Osteoblast (primary cell): ENCODE measurements around the gene CAPN12. TPM values are rescaled to one million over a fixed set of nuclear protein-coding genes. Genes with fewer than 3 reads are reported as not detected.

ENCODE experiments used
- DNase-seq: peaks from one replicate; pipeline ENCODE4 v3.0.0; 2011; ENCODE audit warnings: low spot score, mixed read lengths; ENCODE audit not compliant: insufficient read length; ENCODE audit errors: missing footprints
- H2AFZ ChIP-seq: 2 replicates; pipeline ENCODE4 v1.6.0; 2011; ENCODE audit warnings: mild to moderate bottlenecking, low read length
- H3K27ac ChIP-seq: 2 replicates; pipeline ENCODE4 v1.5.1; 2011; ENCODE audit warnings: mild to moderate bottlenecking, low read depth, low read length, moderate library complexity
- H3K27me3 ChIP-seq: 2 replicates; pipeline ENCODE4 v1.6.0; 2012; ENCODE audit warnings: mild to moderate bottlenecking, control low read depth, inconsistent platforms, low read length, moderate library complexity; ENCODE audit not compliant: insufficient read depth
- H3K36me3 ChIP-seq: 2 replicates; pipeline ENCODE4 v1.5.1; 2011; ENCODE audit warnings: mild to moderate bottlenecking, low read length, control low read depth, moderate library complexity; ENCODE audit not compliant: insufficient read depth
- H3K4me1 ChIP-seq: 2 replicates; pipeline ENCODE4 v1.5.1; 2011; ENCODE audit warnings: mild to moderate bottlenecking, low read length, control low read depth, moderate library complexity; ENCODE audit not compliant: insufficient read depth
- H3K4me2 ChIP-seq: 2 replicates; pipeline ENCODE4 v1.6.0; 2011; ENCODE audit warnings: mild to moderate bottlenecking, low read length; ENCODE audit not compliant: insufficient read depth
- H3K4me3 ChIP-seq: fragments of 200-600 bp; sonication (generic); 3 replicates; pipeline ENCODE4 v1.5.1; 2012; ENCODE audit warnings: mild to moderate bottlenecking, low read length, inconsistent platforms; ENCODE audit not compliant: insufficient read depth
- H3K79me2 ChIP-seq: 2 replicates; pipeline ENCODE4 v1.6.0; 2012; ENCODE audit warnings: mild to moderate bottlenecking, low read length, control low read depth, inconsistent platforms; ENCODE audit not compliant: insufficient read depth
- H3K9me3 ChIP-seq: 2 replicates; pipeline ENCODE4 v1.5.1; 2011; ENCODE audit warnings: low read depth, low read length, control low read depth
- H4K20me1 ChIP-seq: 2 replicates; pipeline ENCODE4 v1.6.0; 2012; ENCODE audit warnings: mild to moderate bottlenecking, low read length, control low read depth; ENCODE audit not compliant: insufficient read depth
- total RNA-seq: library from RNA; depleted of rRNA; stranded (reverse); fragments of >200 nt; gene quantifications from 2 replicates; pipeline ENCODE4 v1.2.3, GENCODE V29; 2012
- TF ChIP-seq, protein P1 (sequence below): IDR thresholded peaks from 2 replicates; pipeline ENCODE4 v1.5.1; 2011; ENCODE audit warnings: mild to moderate bottlenecking, low read depth, low read length, moderate library complexity; ENCODE audit errors: extremely low read depth

Gene CAPN12
- total RNA-seq, 1 donor = not detected

DNA sequence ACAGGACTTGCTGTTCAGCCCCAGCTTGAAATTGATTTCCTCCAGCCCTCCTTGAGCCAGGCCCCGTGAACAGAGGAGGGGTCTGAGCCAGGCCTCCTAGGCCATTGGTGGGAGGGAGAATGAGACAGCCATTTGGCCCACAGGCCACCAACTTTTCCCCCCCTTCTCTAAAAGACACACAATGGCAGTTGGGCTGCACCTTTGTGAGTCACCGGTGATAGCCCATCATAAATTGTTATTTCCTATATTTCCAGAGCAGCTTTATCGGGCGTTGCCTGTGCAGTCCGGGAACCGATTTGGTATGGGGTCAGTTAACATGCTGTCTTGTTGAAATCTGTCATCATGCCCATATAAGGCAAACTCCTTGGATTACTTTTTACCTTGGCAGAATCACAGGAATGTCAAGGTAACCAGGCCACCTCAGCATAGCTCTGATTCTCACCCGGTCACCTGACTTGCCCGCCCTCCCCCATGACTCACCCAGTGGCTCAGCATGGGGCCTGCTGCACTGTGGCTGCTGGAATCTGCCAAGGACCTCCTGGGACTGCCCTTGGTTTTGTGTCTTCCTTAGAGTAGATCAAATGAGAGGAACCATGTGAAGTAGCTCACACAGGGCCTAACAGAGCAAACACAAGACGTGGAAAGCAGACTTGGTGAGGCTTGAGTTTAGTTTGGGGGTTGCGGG is 60.7 kb downstream of the CAPN12 start:
- H3K36me3 ChIP-seq = peaks cover 13% of the 10 kb centered on the region
- H3K4me1 ChIP-seq = peaks cover 62% of the 10 kb centered on the region
- DNase-seq = peak; percentile 93
- H3K27ac ChIP-seq = peak overlapping the region; percentile 99
- H4K20me1 ChIP-seq = peaks cover 23% of the 10 kb centered on the region
- H2AFZ ChIP-seq = no peak overlapping the region
- TF ChIP-seq, protein P1, sequence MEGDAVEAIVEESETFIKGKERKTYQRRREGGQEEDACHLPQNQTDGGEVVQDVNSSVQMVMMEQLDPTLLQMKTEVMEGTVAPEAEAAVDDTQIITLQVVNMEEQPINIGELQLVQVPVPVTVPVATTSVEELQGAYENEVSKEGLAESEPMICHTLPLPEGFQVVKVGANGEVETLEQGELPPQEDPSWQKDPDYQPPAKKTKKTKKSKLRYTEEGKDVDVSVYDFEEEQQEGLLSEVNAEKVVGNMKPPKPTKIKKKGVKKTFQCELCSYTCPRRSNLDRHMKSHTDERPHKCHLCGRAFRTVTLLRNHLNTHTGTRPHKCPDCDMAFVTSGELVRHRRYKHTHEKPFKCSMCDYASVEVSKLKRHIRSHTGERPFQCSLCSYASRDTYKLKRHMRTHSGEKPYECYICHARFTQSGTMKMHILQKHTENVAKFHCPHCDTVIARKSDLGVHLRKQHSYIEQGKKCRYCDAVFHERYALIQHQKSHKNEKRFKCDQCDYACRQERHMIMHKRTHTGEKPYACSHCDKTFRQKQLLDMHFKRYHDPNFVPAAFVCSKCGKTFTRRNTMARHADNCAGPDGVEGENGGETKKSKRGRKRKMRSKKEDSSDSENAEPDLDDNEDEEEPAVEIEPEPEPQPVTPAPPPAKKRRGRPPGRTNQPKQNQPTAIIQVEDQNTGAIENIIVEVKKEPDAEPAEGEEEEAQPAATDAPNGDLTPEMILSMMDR = no peak
- no peaks in the 10 kb centered on the region for H3K27me3 ChIP-seq
- peaks cover 89% of the 10 kb centered on the region for H3K79me2 ChIP-seq
- no peaks in the 10 kb centered on the region for H3K9me3 ChIP-seq
- peak overlapping the region; percentile 80 for H3K4me2 ChIP-seq
- peak overlapping the region; percentile 26 for H3K4me3 ChIP-seq

DNA sequence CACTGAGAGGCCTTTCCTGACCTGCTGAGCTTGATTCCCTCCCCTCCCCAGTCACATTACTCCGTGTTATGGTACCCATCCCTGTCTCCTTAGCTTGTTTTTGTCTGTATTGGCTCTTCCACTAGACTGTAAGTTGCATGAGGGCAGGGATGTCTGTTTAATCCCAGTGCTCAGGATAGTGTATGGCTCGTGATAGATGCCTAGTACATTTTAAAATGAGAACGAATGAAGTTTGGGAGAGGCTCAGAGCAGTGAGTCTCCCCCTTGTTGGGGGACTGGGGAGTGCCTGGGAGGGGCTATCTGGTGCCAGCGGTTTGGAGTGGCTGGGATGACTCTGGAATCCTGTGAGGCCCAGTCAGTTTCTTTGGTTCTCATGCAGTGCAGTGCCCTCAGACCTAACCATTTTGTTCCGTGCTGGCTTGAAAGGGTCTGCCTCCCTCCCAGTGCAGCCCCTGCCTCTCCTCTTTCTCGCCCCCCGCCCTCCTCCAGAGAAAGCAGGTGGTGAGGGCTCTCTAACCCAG is 61.3 kb downstream of the CAPN12 start:
- H3K27ac ChIP-seq = peak overlapping the region; percentile 99
- H2AFZ ChIP-seq = no peak overlapping the region
- no peaks in the 10 kb centered on the region for H3K27me3 ChIP-seq
- H3K4me2 ChIP-seq = peak overlapping the region; percentile 80
- no peaks in the 10 kb centered on the region for H3K9me3 ChIP-seq
- peak; percentile 29 for DNase-seq
- TF ChIP-seq, protein P1 = no peak
- H4K20me1 ChIP-seq = peaks cover 29% of the 10 kb centered on the region
- peaks cover 19% of the 10 kb centered on the region for H3K36me3 ChIP-seq
- H3K79me2 ChIP-seq = peaks cover 89% of the 10 kb centered on the region
- H3K4me3 ChIP-seq = peak overlapping the region; percentile 26
- H3K4me1 ChIP-seq = peaks cover 62% of the 10 kb centered on the region

DNA sequence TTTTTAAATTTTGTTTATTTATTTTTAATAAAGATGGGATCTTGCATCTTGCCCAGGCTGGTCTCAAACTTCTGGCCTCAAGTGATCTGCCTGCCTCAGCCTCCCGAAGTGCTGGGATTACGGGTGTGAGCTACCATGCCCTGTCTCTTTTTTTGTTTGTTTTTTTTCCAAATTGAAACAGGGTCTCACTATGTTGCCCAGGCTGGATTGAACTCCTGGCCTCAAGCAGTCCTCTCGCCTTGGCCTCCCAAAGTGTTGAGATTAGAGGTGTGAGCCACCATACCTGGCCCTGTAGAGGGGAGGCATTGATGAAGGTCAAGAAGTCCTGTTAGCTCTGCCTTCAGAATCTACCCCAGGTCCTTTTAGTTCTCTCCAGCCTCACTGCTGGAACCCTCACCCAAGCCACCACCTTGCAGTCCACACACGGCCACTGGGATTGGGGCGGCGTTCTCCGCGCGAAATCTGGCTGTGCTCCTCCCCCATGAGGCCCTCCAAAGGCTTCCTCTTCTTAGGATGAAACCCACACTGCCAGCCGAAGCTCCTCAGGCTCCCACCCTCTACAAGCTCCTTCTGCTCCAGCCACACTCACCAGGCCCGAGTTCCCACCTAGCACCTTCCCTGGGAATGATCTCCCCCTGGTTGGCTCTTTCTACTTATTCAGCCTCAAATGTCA is 61.9 kb downstream of the CAPN12 start:
- Histone ChIP-seq H3K4me3 (no peak overlapping the region), H3K36me3 (peaks cover 24% of the 10 kb centered on the region), H3K27ac (peak overlapping the region; percentile 99), H2AFZ (no peak overlapping the region), H4K20me1 (peaks cover 33% of the 10 kb centered on the region), H3K4me1 (peaks cover 59% of the 10 kb centered on the region), H3K27me3 (no peaks in the 10 kb centered on the region), H3K9me3 (no peaks in the 10 kb centered on the region), H3K79me2 (peaks cover 89% of the 10 kb centered on the region), H3K4me2 (no peak overlapping the region)
- no peak for DNase-seq
- TF ChIP-seq, protein P1 = no peak

Other genes starting within 250 kb of the CAPN12 start
- gene MAP4K1, start 126.5 kb downstream of the CAPN12 start, total RNA-seq = under 0.01 and 0.72 TPM in 2 replicates
- 210 and 317 TPM in 2 replicates for gene EIF3K, start 125.3 kb downstream of the CAPN12 start, total RNA-seq
- gene ACTN4, start 96.8 kb downstream of the CAPN12 start, total RNA-seq = 204 and 229 TPM in 2 replicates
- gene LGALS7, start 29.0 kb upstream of the CAPN12 start, total RNA-seq = not detected in 2 replicates
- not detected in 2 replicates for gene LGALS7B, start 44.7 kb upstream of the CAPN12 start, total RNA-seq
- not detected in 2 replicates for gene LGALS4, start 68.5 kb upstream of the CAPN12 start, total RNA-seq
- gene ECH1, start 87.3 kb upstream of the CAPN12 start, total RNA-seq = 35.1 and 36.9 TPM in 2 replicates
- 188 and 201 TPM in 2 replicates for gene HNRNPL, start 105.5 kb upstream of the CAPN12 start, total RNA-seq
- gene RINL, start 133.8 kb upstream of the CAPN12 start, total RNA-seq = 2.5 and 3.2 TPM in 2 replicates
- 76.9 and 77.4 TPM in 2 replicates for gene SIRT2, start 155.1 kb upstream of the CAPN12 start, total RNA-seq
- gene NFKBIB, start 155.5 kb upstream of the CAPN12 start, total RNA-seq = 9.1 and 12.7 TPM in 2 replicates
- not detected in 2 replicates for gene CCER2, start 167.7 kb upstream of the CAPN12 start, total RNA-seq
- 20.3 and 21.7 TPM in 2 replicates for gene SARS2, start 186.3 kb upstream of the CAPN12 start, total RNA-seq
- gene MRPS12, start 186.5 kb upstream of the CAPN12 start, total RNA-seq = 21.5 and 25.7 TPM in 2 replicates
- 40.9 and 42.7 TPM in 2 replicates for gene FBXO17, start 231.3 kb upstream of the CAPN12 start, total RNA-seq